ENCODE data around the gene CENPX. TPM values are rescaled to one million over a fixed set of nuclear protein-coding genes. Genes with fewer than 3 reads are reported as not detected.

Gene CENPX
- total and polyA plus RNA-seq, 2 of the 13 experiments (the other 11 are each of a cell fraction or from before 2014, with no cell fraction given) = 92.7 to 170 TPM

- 0 out of 2 replicates have a peak, but pooled peaks have one; percentile 28 for TF ChIP-seq ZBTB25 (CRISPR knock-in tag; IDR thresholded peaks at IDR 0.05)
- TF ChIP-seq GABPB1 (CRISPR knock-in tag; IDR thresholded peaks at IDR 0.05) = peak; percentile 94
- TF ChIP-seq ZNF280D (CRISPR knock-in tag; IDR thresholded peaks at IDR 0.05) = 0 out of 2 replicates have a peak, but pooled peaks have one; percentile 38
- no peak for TF ChIP-seq FOXK1 (CRISPR knock-in tag; IDR thresholded peaks at IDR 0.05; ENCODE audit: borderline replicate concordance, low read depth)
- no peak; the same call in 1 of the 2 replicates for TF ChIP-seq SNRNP70 (IDR thresholded peaks at IDR 0.05; ENCODE audit: low read depth, low read length)
- TF ChIP-seq SOX5 (CRISPR knock-in tag; IDR thresholded peaks at IDR 0.05; ENCODE audit: borderline replicate concordance) = 0 out of 2 replicates have a peak, but pooled peaks have one; percentile 8
- peak; percentile 73 for TF ChIP-seq PHF8 (CRISPR knock-in tag; IDR thresholded peaks at IDR 0.05)
- TF ChIP-seq ZNF768 (CRISPR knock-in tag; IDR thresholded peaks at IDR 0.05) = peak; percentile 68
- 0 out of 2 replicates have a peak, but pooled peaks have one; percentile 22 for TF ChIP-seq ZNF549 (CRISPR knock-in tag; IDR thresholded peaks at IDR 0.05)
- peak; percentile 77; the same call in 1 of the 2 replicates for TF ChIP-seq MXD3 (CRISPR knock-in tag; IDR thresholded peaks at IDR 0.05)
- TF ChIP-seq CCAR2 (optimal IDR thresholded peaks at IDR 0.05; ENCODE audit: low read depth, low read length) = no peak
- TF ChIP-seq MEIS1 (CRISPR knock-in tag; IDR thresholded peaks at IDR 0.05; ENCODE audit: borderline replicate concordance) = peak; percentile 95
- peak; percentile 66 for TF ChIP-seq ZNF781 (CRISPR knock-in tag; IDR thresholded peaks at IDR 0.05; ENCODE audit: borderline replicate concordance, not compliant biosample characterization)
- TF ChIP-seq ZXDC (CRISPR knock-in tag; IDR thresholded peaks at IDR 0.05) = no peak
- TF ChIP-seq ELF4 (CRISPR knock-in tag; IDR thresholded peaks at IDR 0.05; ENCODE audit: borderline replicate concordance) = no peak
- no peak for TF ChIP-seq ZNF207 (IDR thresholded peaks at IDR 0.05; ENCODE audit: borderline replicate concordance)
- TF ChIP-seq ZBTB20 (CRISPR knock-in tag; IDR thresholded peaks at IDR 0.05; ENCODE audit: borderline replicate concordance, low read depth) = peak; percentile 55; the same call in 1 of the 2 replicates
- TF ChIP-seq ZNF576 (CRISPR knock-in tag; IDR thresholded peaks at IDR 0.05) = 0 out of 2 replicates have a peak, but pooled peaks have one; percentile 62
- TF ChIP-seq NONO (IDR thresholded peaks at IDR 0.05) = no peak
- 0 out of 2 replicates have a peak, but pooled peaks have one; percentile 1 for TF ChIP-seq NONO (CRISPR knock-in tag; conservative IDR thresholded peaks at IDR 0.05)
- TF ChIP-seq ZNF788 (CRISPR knock-in tag; IDR thresholded peaks at IDR 0.05; ENCODE audit: borderline replicate concordance) = 0 out of 2 replicates have a peak, but pooled peaks have one; percentile 30
- no peak; the same call in 1 of the 2 replicates for TF ChIP-seq ZMAT3 (CRISPR knock-in tag; conservative IDR thresholded peaks at IDR 0.05)
Observed at GRCh38 chr17:82022310-82022980, at the start of gene CENPX (continued).

All from HepG2 (cell line).